ENCODE results near the gene ARMH3.

ARMH3 gene

GRCh38 chr10:101835362-101835761, 220.6 kb downstream of the ARMH3 start:
- in situ Hi-C loops (cut with MboI; ENCODE audit: low sequenced_read_pairs) = no loop called here

- in situ Hi-C loops (cut with MboI; ENCODE audit: low sequenced_read_pairs) = no loop called here
These were observed 221.6 kb downstream of the ARMH3 start for GRCh38 chr10:101834341-101834740.

- in situ Hi-C loops (cut with MboI; ENCODE audit: low sequenced_read_pairs) = no loop called here
These were observed 222.5 kb downstream of the ARMH3 start for GRCh38 chr10:101833466-101833865.

- in situ Hi-C loops (cut with MboI; ENCODE audit: low sequenced_read_pairs) = no loop called here
These were observed 223.6 kb downstream of the ARMH3 start for GRCh38 chr10:101832325-101832771.

- in situ Hi-C loops (cut with MboI; ENCODE audit: low sequenced_read_pairs) = no loop called here
These were observed 224.7 kb downstream of the ARMH3 start for GRCh38 chr10:101831169-101831811.

- in situ Hi-C loops (cut with MboI; ENCODE audit: low sequenced_read_pairs) = no loop called here
These were observed 225.4 kb downstream of the ARMH3 start for GRCh38 chr10:101830322-101831168.

GRCh38 chr10:101829561-101830315, 226.2 kb downstream of the ARMH3 start:
- in situ Hi-C loops (cut with MboI; ENCODE audit: low sequenced_read_pairs) = no loop called here

- in situ Hi-C loops (cut with MboI; ENCODE audit: low sequenced_read_pairs) = no loop called here
These were observed 227.0 kb downstream of the ARMH3 start for GRCh38 chr10:101828766-101829551.

- in situ Hi-C loops (cut with MboI; ENCODE audit: low sequenced_read_pairs) = no loop called here
These were observed 227.9 kb downstream of the ARMH3 start for GRCh38 chr10:101827919-101828600.

- in situ Hi-C loops (cut with MboI; ENCODE audit: low sequenced_read_pairs) = no loop called here
These were observed 229.0 kb downstream of the ARMH3 start for GRCh38 chr10:101826852-101827434.

- in situ Hi-C loops (cut with MboI; ENCODE audit: low sequenced_read_pairs) = no loop called here
These were observed 231.2 kb downstream of the ARMH3 start for GRCh38 chr10:101824736-101825135.

GRCh38 chr10:101818872-101819633, 236.9 kb downstream of the ARMH3 start:
- in situ Hi-C loops (cut with MboI; ENCODE audit: low sequenced_read_pairs) = no loop called here

- in situ Hi-C loops (cut with MboI; ENCODE audit: low sequenced_read_pairs) = no loop called here
These were observed 237.7 kb downstream of the ARMH3 start, which contains the start of gene OGA for GRCh38 chr10:101818119-101818871. Gene OGA (minus strand): TSS chr10:101818444. CDS start chr10:101818022, 422 bp downstream.

GRCh38 chr10:101817337-101818118, 238.4 kb downstream of the ARMH3 start:
- in situ Hi-C loops (cut with MboI; ENCODE audit: low sequenced_read_pairs) = no loop called here

- in situ Hi-C loops (cut with MboI; ENCODE audit: low sequenced_read_pairs) = no loop called here
These were observed 239.0 kb downstream of the ARMH3 start for GRCh38 chr10:101816913-101817336.

GRCh38 chr10:101816376-101816775, 239.6 kb downstream of the ARMH3 start:
- in situ Hi-C loops (cut with MboI; ENCODE audit: low sequenced_read_pairs) = no loop called here

GRCh38 chr10:101814466-101815071, 241.4 kb downstream of the ARMH3 start:
- in situ Hi-C loops (cut with MboI; ENCODE audit: low sequenced_read_pairs) = no loop called here

Measured in HL-60/S4 treated with retinoic acid at 250 ng/mL for 4 days and 3 days (cell line).